Measurements from ENCODE around the gene TMED4. TPM values are rescaled to one million over a fixed set of nuclear protein-coding genes. Genes with fewer than 3 reads are reported as not detected.

TMED4 gene
- polyA plus RNA-seq, 2 donors = 24.3 to 26.4 TPM

- 87 to 91% methylated on average over 5 of the region's 5 CpGs for WGBS, 2 donors
- Histone ChIP-seq H3K9me3 (ENCODE audit: control insufficient read depth in 2 of 2, insufficient read depth in 1 of 2, low read depth in 1 of 2, low read length in 1 of 2) (no peaks in the 10 kb centered on the region), H3K36me3 (ENCODE audit: control insufficient read depth in 2 of 2, insufficient read depth in 2 of 2, low read length in 1 of 2) (peaks cover 0 to 16% of the 10 kb centered on the region in 2 donors), H3K4me1 (ENCODE audit: control insufficient read depth in 2 of 2, insufficient read depth in 2 of 2, low read length in 1 of 2) (peaks cover 0 to 13% of the 10 kb centered on the region in 2 donors), H3K27ac (ENCODE audit: low read depth in 2 of 2, low read length in 1 of 2) (peak overlapping the region in 1 of 2 donors; percentile 3), H3K4me3 (ENCODE audit: low read depth in 1 of 2, low read length in 2 of 2) (no peak overlapping the region), H3K27me3 (ENCODE audit: control insufficient read depth in 1 of 2, insufficient read depth in 2 of 2, low read length in 2 of 2) (no peaks in the 10 kb centered on the region)
Measured at GRCh38 chr7:44621750-44622103, 39.7 kb upstream of the TMED4 start.

DNA sequence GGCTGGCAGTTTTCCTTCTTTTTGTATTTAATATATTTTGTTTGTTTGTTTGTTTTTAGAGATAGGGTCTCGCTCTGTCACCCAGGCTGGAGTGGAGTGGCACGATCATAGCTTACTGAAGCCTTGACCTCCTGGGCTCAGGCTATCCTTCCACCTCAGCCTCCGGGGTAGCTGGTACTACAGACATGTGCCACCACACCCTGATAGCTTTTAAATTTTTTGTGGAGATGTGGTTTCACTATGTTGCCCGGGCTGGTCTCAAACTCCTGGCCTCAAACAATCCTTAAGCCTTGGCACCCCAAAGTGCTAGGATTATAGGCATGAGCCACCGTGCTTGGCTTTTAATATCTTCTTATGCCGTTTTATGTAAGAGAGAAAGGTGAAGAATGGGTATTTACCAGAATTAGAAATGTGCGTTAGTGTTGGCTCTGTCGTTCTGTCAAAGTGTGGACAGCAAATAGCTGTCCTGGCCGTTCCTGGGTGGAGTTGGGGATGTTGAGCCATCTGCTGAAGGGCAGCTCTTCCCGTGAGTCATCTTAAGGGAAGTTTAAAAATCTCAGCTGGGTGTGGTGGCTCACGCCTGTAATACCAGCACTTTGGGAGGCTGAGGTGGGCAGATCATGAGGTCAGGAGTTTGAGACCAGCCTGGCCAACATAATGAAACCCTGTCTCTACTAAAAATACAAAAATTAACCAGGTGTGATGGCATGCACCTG is 39.2 kb upstream of the TMED4 start:
- no peak overlapping the region for H3K4me3 ChIP-seq (ENCODE audit: low read depth in 1 of 2, low read length in 2 of 2)
- no peaks in the 10 kb centered on the region for H3K27me3 ChIP-seq (ENCODE audit: control insufficient read depth in 1 of 2, insufficient read depth in 2 of 2, low read length in 2 of 2)
- WGBS, 2 donors = 75 to 77% methylated on average over 11 of the region's 11 CpGs
- peak overlapping the region; percentile 17 to 38 for H3K27ac ChIP-seq (ENCODE audit: low read depth in 2 of 2, low read length in 1 of 2)
- peaks cover 0 to 14% of the 10 kb centered on the region in 2 donors for H3K36me3 ChIP-seq (ENCODE audit: control insufficient read depth in 2 of 2, insufficient read depth in 2 of 2, low read length in 1 of 2)
- H3K4me1 ChIP-seq (ENCODE audit: control insufficient read depth in 2 of 2, insufficient read depth in 2 of 2, low read length in 1 of 2) = peaks cover 0 to 13% of the 10 kb centered on the region in 2 donors
- H3K9me3 ChIP-seq (ENCODE audit: control insufficient read depth in 2 of 2, insufficient read depth in 1 of 2, low read depth in 1 of 2, low read length in 1 of 2) = no peaks in the 10 kb centered on the region

DNA sequence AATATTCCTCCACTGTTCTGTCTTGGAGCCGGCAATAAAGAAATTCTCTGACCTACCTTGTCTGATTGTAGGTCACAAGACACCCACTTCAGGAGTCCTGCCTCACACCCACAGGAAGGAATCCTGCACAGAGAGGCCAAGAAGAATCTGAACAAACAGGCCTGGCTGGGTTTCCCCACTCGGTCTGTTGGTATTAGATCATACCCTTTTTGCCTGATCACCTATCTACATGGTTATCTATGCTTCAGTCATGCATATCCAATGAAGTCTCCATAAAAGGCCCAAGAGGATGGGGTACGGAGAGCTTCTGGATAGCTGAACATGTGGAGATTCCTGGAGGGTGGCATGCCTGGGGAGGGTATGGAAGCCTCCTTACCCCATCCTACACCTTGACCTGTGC is 36.7 kb upstream of the TMED4 start:
- peaks cover 0 to under 1% of the 10 kb centered on the region in 2 donors for H3K36me3 ChIP-seq (ENCODE audit: control insufficient read depth in 2 of 2, insufficient read depth in 2 of 2, low read length in 1 of 2)
- no peaks in the 10 kb centered on the region for H3K27me3 ChIP-seq (ENCODE audit: control insufficient read depth in 1 of 2, insufficient read depth in 2 of 2, low read length in 2 of 2)
- peaks cover 0 to 8% of the 10 kb centered on the region in 2 donors for H3K4me1 ChIP-seq (ENCODE audit: control insufficient read depth in 2 of 2, insufficient read depth in 2 of 2, low read length in 1 of 2)
- H3K9me3 ChIP-seq (ENCODE audit: control insufficient read depth in 2 of 2, insufficient read depth in 1 of 2, low read depth in 1 of 2, low read length in 1 of 2) = no peaks in the 10 kb centered on the region
- no peak overlapping the region for H3K4me3 ChIP-seq (ENCODE audit: low read depth in 1 of 2, low read length in 2 of 2)
- WGBS, 2 donors = 47 to 54% methylated on average over 3 of the region's 3 CpGs
- peak overlapping the region; percentile 62 to 81 for H3K27ac ChIP-seq (ENCODE audit: low read depth in 2 of 2, low read length in 1 of 2)

DNA sequence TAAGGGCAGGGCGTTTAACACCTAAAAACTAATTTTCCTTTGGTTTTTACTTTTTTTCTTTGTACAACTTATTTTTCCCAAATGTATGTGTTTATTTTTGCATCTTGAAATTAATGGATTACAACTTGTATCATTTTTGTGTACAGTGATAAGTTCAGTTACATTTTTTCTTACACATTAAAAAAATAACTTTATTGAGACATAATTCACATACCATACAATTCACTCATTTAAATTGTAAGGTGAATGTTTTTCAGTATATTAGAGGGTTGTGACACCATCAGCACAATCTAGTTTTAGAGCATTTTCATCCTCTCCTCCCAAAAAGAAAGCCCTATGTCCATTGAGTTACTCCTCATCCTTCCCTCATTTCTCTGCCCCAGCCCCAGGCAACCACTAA is 36.0 kb upstream of the TMED4 start:
- WGBS, 2 donors = 88% methylated on average over 1 of the region's 1 CpG
- Histone ChIP-seq H3K27me3 (ENCODE audit: control insufficient read depth in 1 of 2, insufficient read depth in 2 of 2, low read length in 2 of 2) (no peaks in the 10 kb centered on the region), H3K9me3 (ENCODE audit: control insufficient read depth in 2 of 2, insufficient read depth in 1 of 2, low read depth in 1 of 2, low read length in 1 of 2) (no peaks in the 10 kb centered on the region), H3K4me3 (ENCODE audit: low read depth in 1 of 2, low read length in 2 of 2) (no peak overlapping the region), H3K36me3 (ENCODE audit: control insufficient read depth in 2 of 2, insufficient read depth in 2 of 2, low read length in 1 of 2) (no peaks in the 10 kb centered on the region), H3K4me1 (ENCODE audit: control insufficient read depth in 2 of 2, insufficient read depth in 2 of 2, low read length in 1 of 2) (peaks cover 0 to 7% of the 10 kb centered on the region in 2 donors), H3K27ac (ENCODE audit: low read depth in 2 of 2, low read length in 1 of 2) (peak overlapping the region in 1 of 2 donors; percentile 81)

GRCh38 chr7:44617225-44617890 is 35.3 kb upstream of the TMED4 start:
- Histone ChIP-seq H3K36me3 (ENCODE audit: control insufficient read depth in 2 of 2, insufficient read depth in 2 of 2, low read length in 1 of 2) (no peaks in the 10 kb centered on the region), H3K27me3 (ENCODE audit: control insufficient read depth in 1 of 2, insufficient read depth in 2 of 2, low read length in 2 of 2) (no peaks in the 10 kb centered on the region), H3K27ac (ENCODE audit: low read depth in 2 of 2, low read length in 1 of 2) (peak overlapping the region; percentile 17 to 75), H3K4me3 (ENCODE audit: low read depth in 1 of 2, low read length in 2 of 2) (no peak overlapping the region), H3K4me1 (ENCODE audit: control insufficient read depth in 2 of 2, insufficient read depth in 2 of 2, low read length in 1 of 2) (peaks cover 0 to 2% of the 10 kb centered on the region in 2 donors), H3K9me3 (ENCODE audit: control insufficient read depth in 2 of 2, insufficient read depth in 1 of 2, low read depth in 1 of 2, low read length in 1 of 2) (no peaks in the 10 kb centered on the region)
- 57 to 69% methylated on average over 2 of the region's 2 CpGs for WGBS, 2 donors

DNA sequence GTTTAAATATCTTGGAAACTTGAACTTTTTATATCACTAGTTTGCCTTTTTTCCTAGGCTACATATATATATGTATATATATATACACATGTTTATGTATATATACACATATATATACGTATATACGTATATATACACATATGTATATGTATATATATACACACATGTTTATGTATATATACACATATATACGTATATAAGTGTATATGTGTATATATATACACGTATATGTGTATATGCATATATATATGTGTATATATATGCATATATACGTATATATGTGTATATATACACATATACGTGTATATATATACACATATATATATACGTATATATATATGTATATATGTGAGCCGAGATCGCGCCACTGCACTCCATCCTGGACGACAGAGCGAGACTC is 34.5 kb upstream of the TMED4 start:
- Histone ChIP-seq H3K27me3 (ENCODE audit: control insufficient read depth in 1 of 2, insufficient read depth in 2 of 2, low read length in 2 of 2) (no peaks in the 10 kb centered on the region), H3K36me3 (ENCODE audit: control insufficient read depth in 2 of 2, insufficient read depth in 2 of 2, low read length in 1 of 2) (no peaks in the 10 kb centered on the region), H3K9me3 (ENCODE audit: control insufficient read depth in 2 of 2, insufficient read depth in 1 of 2, low read depth in 1 of 2, low read length in 1 of 2) (no peaks in the 10 kb centered on the region), H3K27ac (ENCODE audit: low read depth in 2 of 2, low read length in 1 of 2) (no peak overlapping the region), H3K4me3 (ENCODE audit: low read depth in 1 of 2, low read length in 2 of 2) (no peak overlapping the region), H3K4me1 (ENCODE audit: control insufficient read depth in 2 of 2, insufficient read depth in 2 of 2, low read length in 1 of 2) (peaks cover 0 to 2% of the 10 kb centered on the region in 2 donors)
- WGBS, 2 donors = 90% methylated on average over 12 of the region's 12 CpGs

- Histone ChIP-seq H3K27ac (ENCODE audit: low read depth in 2 of 2, low read length in 1 of 2) (peak overlapping the region; percentile 34 to 68), H3K36me3 (ENCODE audit: control insufficient read depth in 2 of 2, insufficient read depth in 2 of 2, low read length in 1 of 2) (no peaks in the 10 kb centered on the region), H3K4me1 (ENCODE audit: control insufficient read depth in 2 of 2, insufficient read depth in 2 of 2, low read length in 1 of 2) (peaks cover 0 to 2% of the 10 kb centered on the region in 2 donors), H3K9me3 (ENCODE audit: control insufficient read depth in 2 of 2, insufficient read depth in 1 of 2, low read depth in 1 of 2, low read length in 1 of 2) (no peaks in the 10 kb centered on the region), H3K27me3 (ENCODE audit: control insufficient read depth in 1 of 2, insufficient read depth in 2 of 2, low read length in 2 of 2) (no peaks in the 10 kb centered on the region), H3K4me3 (ENCODE audit: low read depth in 1 of 2, low read length in 2 of 2) (no peak overlapping the region)
- WGBS, 2 donors = 87 to 91% methylated on average over 5 of the region's 5 CpGs
Measured at GRCh38 chr7:44615793-44616192, 33.8 kb upstream of the TMED4 start.

GRCh38 chr7:44615149-44615611 is 33.1 kb upstream of the TMED4 start:
- Histone ChIP-seq H3K9me3 (ENCODE audit: control insufficient read depth in 2 of 2, insufficient read depth in 1 of 2, low read depth in 1 of 2, low read length in 1 of 2) (no peaks in the 10 kb centered on the region), H3K36me3 (ENCODE audit: control insufficient read depth in 2 of 2, insufficient read depth in 2 of 2, low read length in 1 of 2) (no peaks in the 10 kb centered on the region), H3K4me1 (ENCODE audit: control insufficient read depth in 2 of 2, insufficient read depth in 2 of 2, low read length in 1 of 2) (peaks cover 0 to 2% of the 10 kb centered on the region in 2 donors), H3K4me3 (ENCODE audit: low read depth in 1 of 2, low read length in 2 of 2) (no peak overlapping the region), H3K27me3 (ENCODE audit: control insufficient read depth in 1 of 2, insufficient read depth in 2 of 2, low read length in 2 of 2) (no peaks in the 10 kb centered on the region), H3K27ac (ENCODE audit: low read depth in 2 of 2, low read length in 1 of 2) (peak overlapping the region; percentile 15 to 68)
- WGBS, 2 donors = 58 to 71% methylated on average over 2 of the region's 2 CpGs

- Histone ChIP-seq H3K27me3 (ENCODE audit: control insufficient read depth in 1 of 2, insufficient read depth in 2 of 2, low read length in 2 of 2) (no peaks in the 10 kb centered on the region), H3K36me3 (ENCODE audit: control insufficient read depth in 2 of 2, insufficient read depth in 2 of 2, low read length in 1 of 2) (no peaks in the 10 kb centered on the region), H3K27ac (ENCODE audit: low read depth in 2 of 2, low read length in 1 of 2) (no peak overlapping the region), H3K4me1 (ENCODE audit: control insufficient read depth in 2 of 2, insufficient read depth in 2 of 2, low read length in 1 of 2) (no peaks in the 10 kb centered on the region), H3K9me3 (ENCODE audit: control insufficient read depth in 2 of 2, insufficient read depth in 1 of 2, low read depth in 1 of 2, low read length in 1 of 2) (no peaks in the 10 kb centered on the region), H3K4me3 (ENCODE audit: low read depth in 1 of 2, low read length in 2 of 2) (no peak overlapping the region)
- 92 to 93% methylated on average over 3 of the region's 3 CpGs for whole genome bisulfite sequencing, 2 donors
Measured at GRCh38 chr7:44609829-44610228, 27.8 kb upstream of the TMED4 start.
